ENCODE measurements around the gene UBE2J2. TPM values are rescaled to one million over a fixed set of nuclear protein-coding genes. Genes with fewer than 3 reads are reported as not detected.

The UBE2J2 gene
- total RNA-seq, 2 experiments from 2014 or later = 48.5 to 49.7 TPM

DNA sequence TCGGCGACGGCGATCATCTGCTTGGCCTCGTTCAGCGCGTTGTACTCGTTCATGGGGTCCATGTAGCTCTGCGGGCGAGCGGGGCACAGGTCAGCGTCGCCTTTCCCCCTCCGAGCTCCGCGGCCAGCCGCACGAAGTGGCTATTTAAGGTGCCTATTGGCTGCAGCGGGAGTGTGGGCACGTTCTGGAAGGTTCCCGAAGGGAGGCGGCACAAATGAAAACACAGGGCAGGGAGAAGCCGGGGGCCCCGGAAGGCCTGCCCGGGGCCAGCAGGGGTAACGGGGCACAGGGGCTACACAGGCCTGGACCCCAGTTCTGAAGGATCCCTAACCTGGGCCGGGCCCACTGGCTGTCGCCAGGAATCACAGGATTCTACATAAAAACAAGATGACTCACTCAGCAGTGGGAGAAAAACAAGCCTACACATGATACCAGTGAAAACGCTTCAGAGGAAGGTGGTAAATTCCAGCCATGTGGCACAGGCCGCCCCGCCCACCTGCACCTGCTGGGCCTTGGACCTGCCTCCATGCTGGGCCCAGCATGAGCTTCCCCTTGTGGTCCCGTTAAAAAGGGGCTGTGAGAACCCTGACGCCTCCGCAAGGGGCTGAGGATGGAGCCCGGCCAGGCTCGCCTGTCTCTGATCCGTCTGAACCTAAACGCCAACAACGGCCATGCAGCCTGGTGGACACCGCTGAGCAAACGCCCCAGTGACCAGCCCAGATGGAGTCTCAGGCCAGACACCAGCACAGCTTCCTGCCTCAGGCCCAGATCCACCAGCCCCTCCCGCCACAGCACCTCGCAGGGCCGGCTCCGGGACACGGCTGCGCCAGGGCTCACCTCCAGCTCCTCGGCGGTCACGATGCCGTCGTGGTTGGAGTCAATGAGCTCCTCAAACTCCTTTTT is 55.8 kb downstream of the UBE2J2 start:
- Mint-ChIP-seq H3K4me1 (ENCODE audit: low read depth) (peaks cover 40% of the 10 kb centered on the region), H3K36me3 (ENCODE audit: low read depth) (peaks cover 33% of the 10 kb centered on the region), H3K9me3 (no peaks in the 10 kb centered on the region), H3K27ac (peak overlapping the region; percentile 82), H3K4me3 (no peak overlapping the region), H3K27me3 (ENCODE audit: low read depth) (no peaks in the 10 kb centered on the region)
- CTCF ChIA-PET = no interaction called here
- DNase-seq = peak; percentile 63
- intact Hi-C loops (cut with micrococcal nuclease) = no loop called here

DNA sequence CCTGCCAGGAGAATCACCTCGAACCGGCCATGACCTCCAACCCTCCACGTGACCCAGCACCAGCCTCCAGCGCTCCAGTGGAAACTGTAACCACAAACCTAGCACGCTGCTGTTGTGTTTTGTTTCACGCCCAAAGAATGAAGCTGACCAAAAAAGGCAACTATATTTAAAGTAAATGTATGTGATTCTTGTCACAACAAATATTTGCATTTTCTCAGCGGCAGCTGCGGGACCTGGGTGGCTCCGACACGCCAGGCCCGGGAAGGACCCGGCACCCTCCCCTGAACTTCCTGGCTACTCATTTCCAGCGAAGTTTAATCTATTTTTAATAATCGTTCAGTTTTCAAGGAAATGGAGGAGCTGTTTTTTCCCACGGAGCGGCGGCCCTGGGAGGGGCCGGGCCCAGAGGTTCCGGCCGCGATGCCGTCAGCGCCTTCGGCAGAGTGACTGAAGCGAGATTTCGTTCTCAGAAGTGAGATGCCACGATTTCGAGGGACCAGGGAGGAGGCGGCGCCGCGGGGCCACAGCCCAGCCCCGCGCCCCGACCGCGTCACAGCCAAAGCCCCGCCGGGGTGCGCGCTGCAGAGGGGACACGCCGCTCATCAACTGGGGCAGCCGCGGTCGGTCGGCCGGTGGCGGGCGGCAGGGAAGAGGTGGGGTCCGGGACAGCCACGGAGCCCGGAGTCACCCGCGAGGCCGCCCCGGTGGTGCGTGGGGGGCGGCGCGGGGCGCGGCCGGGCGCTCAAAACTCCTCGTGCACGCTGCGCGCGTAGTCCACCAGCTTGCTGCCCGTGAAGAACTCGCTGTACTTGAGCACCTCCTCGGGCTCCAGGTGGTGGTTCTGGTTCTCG is 56.7 kb downstream of the UBE2J2 start:
- no peak for DNase-seq
- H3K27me3 Mint-ChIP-seq (ENCODE audit: low read depth) = no peaks in the 10 kb centered on the region
- CTCF ChIA-PET = interaction anchor here (1.5 kb wide), 1 partner anchor 11 kb away, joined by 3 read pairs; the partner anchor contains the start of gene TNFRSF18
- H3K4me3 Mint-ChIP-seq = peak overlapping the region; percentile 59
- intact Hi-C loops (cut with micrococcal nuclease) = no loop called here
- H3K36me3 Mint-ChIP-seq (ENCODE audit: low read depth) = peaks cover 33% of the 10 kb centered on the region
- H3K27ac Mint-ChIP-seq = peak overlapping the region; percentile 92
- H3K4me1 Mint-ChIP-seq (ENCODE audit: low read depth) = peaks cover 40% of the 10 kb centered on the region
- H3K9me3 Mint-ChIP-seq = no peaks in the 10 kb centered on the region

DNA sequence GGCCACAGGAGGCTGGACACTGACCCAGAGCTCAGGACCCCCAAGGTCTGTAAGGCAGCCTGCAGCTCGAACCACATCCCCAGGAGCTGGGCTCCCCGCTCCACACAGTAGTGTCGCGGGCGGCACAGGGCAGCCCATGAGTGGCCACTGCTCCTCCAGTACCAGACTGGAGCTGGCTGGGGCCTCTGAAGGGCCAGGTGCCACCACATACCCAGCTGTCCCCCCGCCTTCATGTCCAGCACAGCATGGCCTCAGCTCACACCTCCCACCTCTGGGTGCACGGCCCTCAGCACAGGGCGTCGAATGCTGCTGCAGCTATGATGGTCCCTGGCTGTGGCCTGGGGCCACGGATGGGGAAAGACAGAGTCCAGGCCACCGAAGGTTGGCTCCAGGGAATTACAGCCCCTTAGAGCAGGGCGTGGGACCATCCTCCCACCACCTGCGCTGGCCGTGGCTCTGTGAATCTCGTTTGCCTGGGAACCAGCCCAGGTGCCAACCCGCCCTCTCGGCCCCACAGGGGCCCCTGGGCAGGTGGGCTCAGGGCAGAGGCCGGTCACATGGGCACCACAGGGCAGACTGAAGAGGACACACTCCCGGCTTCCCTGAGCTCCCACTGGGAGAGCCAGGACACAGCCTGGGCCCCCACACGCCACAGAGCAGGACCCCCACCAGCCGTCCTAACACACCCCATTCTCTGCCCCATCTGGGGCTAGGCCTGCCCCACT is 57.6 kb downstream of the UBE2J2 start:
- H3K4me1 Mint-ChIP-seq (ENCODE audit: low read depth) = peaks cover 42% of the 10 kb centered on the region
- H3K27me3 Mint-ChIP-seq (ENCODE audit: low read depth) = no peaks in the 10 kb centered on the region
- H3K9me3 Mint-ChIP-seq = no peaks in the 10 kb centered on the region
- no peak for DNase-seq
- CTCF ChIA-PET = interaction anchor here (0.6 to 1.5 kb wide), 3 partner anchors 10 to 115 kb away, joined by 3 to 4 read pairs (median 3); partner anchors contain the start of gene TNFRSF18
- peaks cover 33% of the 10 kb centered on the region for H3K36me3 Mint-ChIP-seq (ENCODE audit: low read depth)
- intact Hi-C loops (cut with micrococcal nuclease) = loop anchor here (2.0 kb wide), 1 partner anchor 99 kb away; the partner anchor contains the start of gene C1orf159
- peak overlapping the region; percentile 59 for H3K4me3 Mint-ChIP-seq
- H3K27ac Mint-ChIP-seq = peak overlapping the region; percentile 92

DNA sequence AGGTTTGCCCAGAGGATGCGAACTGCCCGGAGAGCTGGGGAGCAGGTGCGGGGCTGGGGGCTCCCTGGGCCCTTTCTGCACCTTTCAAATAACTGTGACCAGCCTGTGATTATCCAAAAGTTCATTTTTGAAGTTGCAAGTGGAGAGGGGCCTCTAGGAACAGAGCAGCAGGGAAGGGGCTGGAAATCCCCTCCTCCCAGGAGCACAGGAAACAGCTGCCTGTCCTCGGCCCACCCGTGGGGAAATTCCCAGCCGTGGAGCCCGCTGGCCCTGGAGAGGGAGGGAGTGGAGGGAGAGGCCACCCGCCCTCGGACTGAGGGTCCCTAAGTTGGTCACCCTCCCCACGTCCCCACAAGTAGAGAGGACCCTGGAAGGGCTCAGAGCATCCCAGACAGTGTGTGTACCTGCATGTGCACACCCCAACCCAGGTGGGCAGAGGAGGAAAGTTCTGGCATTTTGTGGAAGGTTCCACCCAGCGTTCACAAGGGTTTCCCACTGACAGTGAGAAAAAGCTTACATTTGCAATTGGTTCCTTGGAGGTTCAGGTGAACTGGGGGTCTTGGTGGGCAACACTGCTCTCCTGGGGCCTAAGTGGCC is 58.5 kb downstream of the UBE2J2 start:
- H3K4me3 Mint-ChIP-seq = peak overlapping the region; percentile 74
- intact Hi-C loops (cut with micrococcal nuclease) = loop anchor here (2.0 kb wide), 1 partner anchor 98 kb away; the partner anchor contains the start of gene C1orf159
- peak overlapping the region; percentile 80 for H3K27ac Mint-ChIP-seq
- CTCF ChIA-PET = interaction anchor here (1.0 kb wide), 1 partner anchor 95 kb away, joined by 4 read pairs; no protein-coding TSS in a partner anchor
- H3K9me3 Mint-ChIP-seq = no peaks in the 10 kb centered on the region
- no peak for DNase-seq
- peaks cover 46% of the 10 kb centered on the region for H3K4me1 Mint-ChIP-seq (ENCODE audit: low read depth)
- no peaks in the 10 kb centered on the region for H3K27me3 Mint-ChIP-seq (ENCODE audit: low read depth)
- H3K36me3 Mint-ChIP-seq (ENCODE audit: low read depth) = peaks cover 32% of the 10 kb centered on the region

DNA sequence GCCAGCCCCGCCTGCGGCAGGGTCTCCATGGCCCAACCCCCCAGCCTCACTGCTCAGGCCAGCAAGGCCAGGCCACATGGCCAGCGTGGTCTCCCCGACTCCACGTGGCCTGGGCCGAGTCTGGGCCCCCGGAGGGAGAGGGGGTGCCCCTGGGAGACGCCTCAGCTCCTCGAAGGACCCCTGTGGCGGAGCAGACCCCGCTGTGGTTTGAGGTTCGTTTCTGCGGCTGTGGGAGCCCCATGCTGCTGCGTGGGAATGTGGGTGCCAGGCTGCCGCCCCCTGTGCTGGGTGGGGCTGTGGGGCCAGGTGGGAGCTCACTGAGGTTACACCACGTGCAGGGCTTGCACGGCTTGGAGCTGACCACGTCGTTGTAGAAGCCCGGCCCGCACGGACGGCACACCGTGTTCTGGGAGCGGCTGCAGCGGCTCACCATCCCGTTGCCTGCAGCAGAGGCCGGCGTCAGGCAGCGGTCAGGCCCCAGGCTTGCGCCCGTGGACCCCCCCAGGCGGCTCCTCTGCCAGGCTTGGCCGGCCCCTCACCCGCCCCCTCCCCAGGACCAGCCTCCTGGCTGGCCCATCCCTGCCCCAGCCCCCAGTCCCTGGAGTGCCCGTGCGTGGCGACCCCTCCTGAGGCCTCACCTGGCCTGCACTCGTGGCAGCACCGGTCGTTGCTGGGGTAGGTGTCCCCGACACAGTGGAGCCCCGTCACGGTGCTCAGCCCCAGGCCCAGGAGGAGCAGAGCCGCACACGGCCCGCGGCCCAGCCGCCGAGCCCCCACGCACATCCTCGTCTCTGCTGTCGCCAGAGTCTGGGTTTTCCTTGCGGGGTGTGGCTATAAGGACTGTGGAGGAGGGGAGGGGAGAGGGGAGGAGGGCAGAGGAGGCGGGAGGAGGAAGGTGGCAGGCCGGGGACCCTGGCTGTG is 60.0 kb downstream of the UBE2J2 start, which contains the start of gene TNFRSF4:
Gene TNFRSF4 (minus strand): TSS at position 809 of the 921 bp plus-strand sequence. CDS start 26 bp downstream, at position 783.
- Mint-ChIP-seq H3K9me3 (no peaks in the 10 kb centered on the region), H3K4me1 (ENCODE audit: low read depth) (peaks cover 49% of the 10 kb centered on the region), H3K27me3 (ENCODE audit: low read depth) (no peaks in the 10 kb centered on the region), H3K4me3 (peak within 1 kb of the TSS; percentile 74), H3K27ac (peak within 1 kb of the TSS; percentile 80), H3K36me3 (ENCODE audit: low read depth) (peaks cover 27% of the 10 kb centered on the region)
- CTCF ChIA-PET = interaction anchor here (1.6 kb wide), 1 partner anchor 92 kb away, joined by 4 read pairs; no protein-coding TSS in a partner anchor
- DNase-seq = peak; percentile 57
- intact Hi-C loops (cut with micrococcal nuclease) = loop anchor here (2.0 kb wide), 1 partner anchor 97 kb away; the partner anchor contains the start of gene C1orf159

DNA sequence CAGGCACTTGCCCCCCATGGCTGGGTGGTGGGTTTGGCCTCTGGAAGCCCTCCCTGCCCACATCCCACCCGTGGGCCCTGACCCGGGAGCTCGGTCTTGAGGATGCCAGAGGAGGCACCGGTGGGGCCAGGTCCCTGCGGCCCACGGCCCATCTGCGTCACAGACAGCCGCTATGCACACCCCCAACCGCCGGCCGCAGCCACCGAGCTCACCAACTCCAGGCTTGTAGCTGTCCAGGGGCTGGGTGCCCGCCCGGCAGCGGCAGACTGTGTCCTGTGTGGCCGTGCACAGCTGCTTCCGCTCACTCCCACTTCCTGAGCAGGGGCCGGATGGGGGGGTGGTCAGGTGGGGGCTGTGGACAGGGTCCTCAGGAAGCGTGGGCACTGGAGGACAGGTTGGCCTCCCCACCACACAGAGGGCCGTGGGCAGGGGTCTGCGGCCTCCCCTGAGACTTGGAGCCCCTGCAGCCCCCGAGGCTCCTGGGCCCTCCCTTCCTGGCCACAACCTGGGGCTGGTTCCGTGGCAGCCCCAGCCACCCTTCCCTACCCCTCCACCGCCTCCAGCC is 60.8 kb downstream of the UBE2J2 start:
- CTCF ChIA-PET = interaction anchor here (1.6 kb wide), 1 partner anchor 91 kb away, joined by 4 read pairs; no protein-coding TSS in a partner anchor
- DNase-seq = peak; percentile 54
- H3K27ac Mint-ChIP-seq = peak overlapping the region; percentile 30
- H3K4me3 Mint-ChIP-seq = peak overlapping the region; percentile 74
- peaks cover 22% of the 10 kb centered on the region for H3K36me3 Mint-ChIP-seq (ENCODE audit: low read depth)
- H3K9me3 Mint-ChIP-seq = no peaks in the 10 kb centered on the region
- no peaks in the 10 kb centered on the region for H3K27me3 Mint-ChIP-seq (ENCODE audit: low read depth)
- H3K4me1 Mint-ChIP-seq (ENCODE audit: low read depth) = peaks cover 50% of the 10 kb centered on the region
- intact Hi-C loops (cut with micrococcal nuclease) = no loop called here

DNA sequence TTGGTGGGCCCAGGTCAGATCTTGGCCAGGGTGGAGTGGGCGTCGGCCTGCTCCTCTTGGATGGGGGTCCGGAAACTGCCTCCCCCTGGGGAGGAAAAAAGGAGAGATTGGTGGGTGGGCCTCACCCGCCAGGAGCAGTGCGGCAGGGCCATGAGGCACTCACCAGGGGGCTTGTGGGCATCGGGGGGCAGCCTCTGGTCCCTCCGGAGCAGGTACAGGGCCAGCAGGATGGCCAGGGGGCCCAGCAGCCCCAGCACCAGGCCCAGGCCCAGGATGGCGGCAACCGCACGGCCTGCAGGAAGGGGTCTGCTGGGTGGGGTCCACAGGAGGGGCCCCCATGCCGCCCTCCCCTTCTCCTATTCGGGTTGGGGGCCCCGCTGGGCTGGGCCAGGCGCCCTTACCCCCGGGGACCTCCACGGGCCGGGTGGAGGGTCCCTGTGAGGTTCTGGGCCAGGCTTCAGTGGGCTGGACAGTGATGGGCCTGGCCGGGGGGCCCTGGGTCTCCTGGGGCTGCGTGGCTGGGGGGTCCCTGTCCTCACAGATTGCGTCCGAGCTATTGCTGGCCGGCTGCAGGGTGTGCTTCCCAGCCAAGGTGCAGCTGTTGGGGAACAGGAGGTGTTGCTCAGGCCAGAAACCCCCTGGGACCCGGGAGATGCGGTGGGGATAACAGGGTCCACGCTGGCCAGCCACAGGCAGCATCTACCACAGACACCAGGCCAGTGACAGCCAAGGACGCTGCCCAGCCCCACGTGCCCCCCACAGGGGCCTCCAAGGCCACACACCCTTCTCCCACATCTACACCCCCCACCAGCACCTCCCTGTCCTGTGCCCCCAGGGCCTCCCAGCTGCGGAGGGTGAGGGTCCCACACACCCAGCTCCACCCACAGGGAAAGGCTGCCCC is 61.9 kb downstream of the UBE2J2 start:
- no peaks in the 10 kb centered on the region for H3K27me3 Mint-ChIP-seq (ENCODE audit: low read depth)
- H3K9me3 Mint-ChIP-seq = no peaks in the 10 kb centered on the region
- peaks cover 48% of the 10 kb centered on the region for H3K4me1 Mint-ChIP-seq (ENCODE audit: low read depth)
- peak overlapping the region; percentile 68 for H3K4me3 Mint-ChIP-seq
- CTCF ChIA-PET = interaction anchor here (1.6 kb wide), 1 partner anchor 90 kb away, joined by 4 read pairs; no protein-coding TSS in a partner anchor
- peak overlapping the region; percentile 36 for H3K27ac Mint-ChIP-seq
- peaks cover 14% of the 10 kb centered on the region for H3K36me3 Mint-ChIP-seq (ENCODE audit: low read depth)
- intact Hi-C loops (cut with micrococcal nuclease) = no loop called here
- no peak for DNase-seq

DNA sequence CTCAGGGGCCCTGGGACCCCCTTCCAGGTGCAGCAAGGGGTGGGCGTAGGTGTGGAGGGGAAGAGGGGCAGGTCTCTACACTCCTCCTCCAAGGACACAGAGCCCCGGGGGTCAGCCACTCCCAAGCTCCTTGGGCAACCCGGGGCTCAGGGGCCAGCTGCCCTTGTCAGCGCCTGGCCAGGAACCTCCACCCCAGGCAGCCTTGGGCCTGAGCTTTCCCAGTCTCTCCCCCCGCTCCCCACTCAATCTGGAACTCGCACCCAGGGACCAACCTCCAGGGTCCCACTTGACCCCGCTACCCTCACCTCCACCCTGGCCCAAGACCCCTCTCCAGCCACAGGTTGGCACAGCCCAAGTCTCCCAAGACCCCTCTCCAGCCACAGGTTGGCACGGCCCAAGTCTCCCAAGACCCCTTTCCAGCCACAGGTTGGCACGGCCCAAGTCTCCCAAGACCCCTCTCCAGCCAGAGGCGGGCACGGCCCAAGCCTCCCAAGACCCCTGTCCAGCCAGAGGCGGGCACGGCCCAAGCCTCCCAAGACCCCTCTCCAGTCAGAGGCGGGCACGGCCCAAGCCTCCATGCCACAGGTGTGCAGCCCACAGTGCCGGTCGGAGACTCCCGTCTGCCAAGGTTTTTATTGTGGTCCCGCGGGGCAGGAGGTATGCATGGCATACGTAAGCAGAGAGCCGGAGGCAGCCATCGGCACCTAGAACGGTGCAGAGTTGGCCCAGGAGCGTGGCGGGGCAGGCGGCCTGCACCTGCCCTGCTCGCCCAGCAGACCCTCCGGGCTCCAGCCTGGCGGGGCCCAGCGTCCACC is 62.7 kb downstream of the UBE2J2 start:
- peaks cover 47% of the 10 kb centered on the region for H3K4me1 Mint-ChIP-seq (ENCODE audit: low read depth)
- peak overlapping the region; percentile 41 for H3K27ac Mint-ChIP-seq
- DNase-seq = no peak
- H3K4me3 Mint-ChIP-seq = peak overlapping the region; percentile 54
- no peaks in the 10 kb centered on the region for H3K9me3 Mint-ChIP-seq
- intact Hi-C loops (cut with micrococcal nuclease) = no loop called here
- H3K36me3 Mint-ChIP-seq (ENCODE audit: low read depth) = peaks cover 9% of the 10 kb centered on the region
- no peaks in the 10 kb centered on the region for H3K27me3 Mint-ChIP-seq (ENCODE audit: low read depth)
- CTCF ChIA-PET = no interaction called here
